Limb (tissue), 2 donors: ENCODE measurements around the gene MYO9B.
"Not testable (repeated sequence)": the region's sequence is repeated elsewhere in the genome, so short reads cannot be mapped to it uniquely, and the experiment has no call there.

Experiments
- DNase-seq, 2 donors: peaks; one replicate each; pipeline ENCODE4 v3.0.0-alpha.2; 2016; ENCODE audit errors: extremely low spot score in 2 of 2

MYO9B gene

GRCh38 chr19:17112700-17113099 is 37.1 kb downstream of the MYO9B start:
- DNase-seq, result no peak

- DNase-seq, result no peak
Measured at GRCh38 chr19:17113127-17113785, 37.7 kb downstream of the MYO9B start.

GRCh38 chr19:17114414-17114831 is 38.8 kb downstream of the MYO9B start:
- DNase-seq, result no peak

GRCh38 chr19:17116996-17117702 is 41.6 kb downstream of the MYO9B start:
- no peak for DNase-seq

GRCh38 chr19:17118957-17119356 is 43.4 kb downstream of the MYO9B start:
- DNase-seq, result no peak

- no peak for DNase-seq
Measured at GRCh38 chr19:17121736-17122293, 46.2 kb downstream of the MYO9B start.

GRCh38 chr19:17123041-17123440 is 47.5 kb downstream of the MYO9B start:
- no peak for DNase-seq

- no peak for DNase-seq
Measured at GRCh38 chr19:17124025-17124424, 48.4 kb downstream of the MYO9B start.

GRCh38 chr19:17125062-17125727 is 49.6 kb downstream of the MYO9B start:
- DNase-seq, result no peak

- peak in 1 of 2 donors; percentile 64 for DNase-seq
Measured at GRCh38 chr19:17125728-17126677, 50.4 kb downstream of the MYO9B start.

- DNase-seq, result no peak
Measured at GRCh38 chr19:17127671-17128070, 52.1 kb downstream of the MYO9B start.

GRCh38 chr19:17128403-17128802 is 52.8 kb downstream of the MYO9B start:
- no peak for DNase-seq

- DNase-seq, result no peak
Measured at GRCh38 chr19:17128820-17129219, 53.2 kb downstream of the MYO9B start.

- DNase-seq, result no peak
Measured at GRCh38 chr19:17129377-17129776, 53.8 kb downstream of the MYO9B start.

- DNase-seq, result peak; percentile 93 to 94
Measured at GRCh38 chr19:17135001-17135853, 59.6 kb downstream of the MYO9B start.

GRCh38 chr19:17136021-17136420 is 60.4 kb downstream of the MYO9B start:
- peak in 1 of 2 donors; percentile 38 for DNase-seq

GRCh38 chr19:17136617-17137016 is 61.0 kb downstream of the MYO9B start:
- no peak for DNase-seq

- DNase-seq, result no peak
Measured at GRCh38 chr19:17137417-17137816, 61.8 kb downstream of the MYO9B start.

GRCh38 chr19:17138052-17138846 is 62.7 kb downstream of the MYO9B start:
- DNase-seq, result not testable (repeated sequence)
